GM19351 (cell line): ENCODE measurements around the gene IMP4.

ENCODE experiments used
- ATAC-seq: cut with Tn5 transposase; IDR thresholded peaks from one replicate; pipeline ENCODE4 v1.9.1; 2021; ENCODE audit warnings: mild to moderate bottlenecking, moderate library complexity; ENCODE audit not compliant: unreplicated experiment

IMP4 gene

GRCh38 chr2:130393318-130393910, 50.7 kb downstream of the IMP4 start:
- no peak for ATAC-seq
